Mammary epithelial cell (primary cell): ENCODE measurements around the gene PARP15.

Source experiments
- CTCF ChIP-seq, 2 donors: IDR thresholded peaks in 1 of 2; conservative IDR thresholded peaks in 1 of 2; 2 replicates each; pipeline ENCODE4 v1.5.1; 2011 to 2012; ENCODE audit warnings: inconsistent platforms in 2 of 2, low read length in 2 of 2, mild to moderate bottlenecking in 2 of 2, control low read depth in 1 of 2, low read depth in 1 of 2; ENCODE audit not compliant: insufficient read depth in 1 of 2; ENCODE audit errors: extremely low read depth in 1 of 2
- EZH2 ChIP-seq: IDR thresholded peaks from 2 replicates; pipeline ENCODE4 v1.6.1; 2012; ENCODE audit warnings: low read length, inconsistent platforms, borderline replicate concordance

DNA sequence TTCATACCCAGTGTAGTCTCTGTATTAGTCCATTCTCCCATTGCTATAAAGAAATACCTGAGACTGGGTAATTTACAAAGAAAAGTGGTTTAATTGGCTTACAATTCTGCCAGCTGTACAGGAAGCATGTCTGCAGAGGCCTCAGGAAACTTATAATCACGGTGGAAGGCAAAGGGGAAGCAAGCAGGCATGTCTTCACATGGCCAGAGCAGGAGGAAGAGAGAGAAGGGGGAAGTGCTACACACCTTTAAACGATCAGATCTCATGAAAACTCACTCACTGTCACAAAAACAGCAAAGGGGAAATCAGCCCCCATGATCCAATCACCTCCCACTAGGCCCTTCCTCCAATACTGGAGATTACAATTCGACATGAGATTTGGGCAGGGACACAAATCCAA lies 96.9 kb downstream of the PARP15 start:
- TF ChIP-seq CTCF (conservative IDR thresholded peaks at IDR 0.05 in 1 of 2, IDR thresholded peaks at IDR 0.05 in 1 of 2; ENCODE audit: extremely low read depth in 1 of 2, insufficient read depth in 1 of 2, low read depth in 1 of 2, low read length in 2 of 2) (no peak), EZH2 (no peak)
